ENCODE data around the gene HHIPL1. TPM values are rescaled to one million over a fixed set of nuclear protein-coding genes. Genes with fewer than 3 reads are reported as not detected.

Gene HHIPL1
- total and polyA plus RNA-seq, 5 donors, result 0.75 to 3.4 (median 2.0) TPM

DNA sequence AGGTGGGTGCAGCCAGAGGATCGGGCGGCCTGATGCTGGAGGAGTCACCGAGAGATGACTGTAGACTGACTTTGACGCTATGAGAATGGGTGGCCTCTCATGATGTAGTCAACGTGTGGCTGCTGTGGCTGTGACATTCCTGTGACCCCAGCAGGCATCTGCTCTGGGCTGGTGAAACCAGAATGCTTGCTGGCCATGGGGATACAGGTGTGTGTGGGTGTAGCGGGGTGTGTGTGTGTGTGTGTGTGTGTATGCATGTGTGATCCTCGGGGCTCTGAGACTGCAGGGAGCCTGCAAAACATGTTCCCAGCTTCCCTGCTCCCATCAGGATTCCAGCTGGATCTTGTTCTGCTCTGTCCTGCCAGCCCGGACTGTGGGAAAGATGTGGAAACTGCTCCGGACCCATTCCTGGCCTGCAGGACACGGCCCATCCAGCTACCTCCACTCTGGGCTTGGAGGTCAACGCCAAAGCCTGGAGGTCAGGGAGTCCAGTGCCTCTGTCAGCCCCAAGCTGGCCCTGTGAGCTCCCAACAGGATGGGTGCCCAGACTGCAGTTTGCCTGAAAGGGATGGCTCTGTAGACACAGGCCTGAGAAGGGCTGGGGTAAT, 18.8 kb upstream of the HHIPL1 start:
- Histone ChIP-seq H3K27ac (ENCODE audit: low read length) (no peak overlapping the region), H3K9me3 (ENCODE audit: control insufficient read depth, low read length) (no peaks in the 10 kb centered on the region), H3K27me3 (ENCODE audit: control insufficient read depth, insufficient read depth) (no peaks in the 10 kb centered on the region), H3K4me1 (ENCODE audit: control insufficient read depth, insufficient read depth, low read length) (no peaks in the 10 kb centered on the region), H3K4me3 (ENCODE audit: low read length) (no peak overlapping the region)
- intact Hi-C loops (cut with DNase I), result loop anchor here in 2 of 4 donors (5.0 kb wide), 2 partner anchors 64 to 109 kb away; no protein-coding TSS in a partner anchor
- 76% methylated on average over 11 of the region's 11 CpGs for WGBS
- ATAC-seq (no peak), DNase-seq (no peak)

DNA sequence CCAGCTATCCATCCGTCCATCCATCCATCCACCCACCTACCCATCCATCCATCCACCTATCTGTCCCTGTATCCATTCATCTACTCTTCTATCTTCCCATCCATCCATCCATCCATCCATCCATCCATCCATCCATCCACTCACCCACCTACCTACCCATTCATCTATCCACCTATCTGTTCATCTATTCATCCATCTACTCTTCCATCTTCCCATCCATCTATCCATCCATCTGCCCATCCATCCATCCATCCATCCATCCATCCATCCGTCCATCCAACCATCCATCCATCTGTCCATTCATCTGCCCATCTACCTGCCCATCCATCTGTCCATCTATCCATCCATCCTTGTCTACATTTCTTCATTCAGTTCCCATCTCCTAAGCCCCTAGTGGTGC, 17.8 kb upstream of the HHIPL1 start:
- Histone ChIP-seq H3K4me3 (ENCODE audit: low read length) (no peak overlapping the region), H3K27me3 (ENCODE audit: control insufficient read depth, insufficient read depth) (no peaks in the 10 kb centered on the region), H3K4me1 (ENCODE audit: control insufficient read depth, insufficient read depth, low read length) (no peaks in the 10 kb centered on the region), H3K27ac (ENCODE audit: low read length) (no peak overlapping the region), H3K9me3 (ENCODE audit: control insufficient read depth, low read length) (no peaks in the 10 kb centered on the region)
- ATAC-seq, result no peak
- 93% methylated on average over 2 of the region's 2 CpGs for WGBS
- intact Hi-C loops (cut with DNase I), result loop anchor here in 2 of 4 donors (5.0 kb wide), 2 partner anchors 65 to 110 kb away; no protein-coding TSS in a partner anchor
- DNase-seq, result no peak

DNA sequence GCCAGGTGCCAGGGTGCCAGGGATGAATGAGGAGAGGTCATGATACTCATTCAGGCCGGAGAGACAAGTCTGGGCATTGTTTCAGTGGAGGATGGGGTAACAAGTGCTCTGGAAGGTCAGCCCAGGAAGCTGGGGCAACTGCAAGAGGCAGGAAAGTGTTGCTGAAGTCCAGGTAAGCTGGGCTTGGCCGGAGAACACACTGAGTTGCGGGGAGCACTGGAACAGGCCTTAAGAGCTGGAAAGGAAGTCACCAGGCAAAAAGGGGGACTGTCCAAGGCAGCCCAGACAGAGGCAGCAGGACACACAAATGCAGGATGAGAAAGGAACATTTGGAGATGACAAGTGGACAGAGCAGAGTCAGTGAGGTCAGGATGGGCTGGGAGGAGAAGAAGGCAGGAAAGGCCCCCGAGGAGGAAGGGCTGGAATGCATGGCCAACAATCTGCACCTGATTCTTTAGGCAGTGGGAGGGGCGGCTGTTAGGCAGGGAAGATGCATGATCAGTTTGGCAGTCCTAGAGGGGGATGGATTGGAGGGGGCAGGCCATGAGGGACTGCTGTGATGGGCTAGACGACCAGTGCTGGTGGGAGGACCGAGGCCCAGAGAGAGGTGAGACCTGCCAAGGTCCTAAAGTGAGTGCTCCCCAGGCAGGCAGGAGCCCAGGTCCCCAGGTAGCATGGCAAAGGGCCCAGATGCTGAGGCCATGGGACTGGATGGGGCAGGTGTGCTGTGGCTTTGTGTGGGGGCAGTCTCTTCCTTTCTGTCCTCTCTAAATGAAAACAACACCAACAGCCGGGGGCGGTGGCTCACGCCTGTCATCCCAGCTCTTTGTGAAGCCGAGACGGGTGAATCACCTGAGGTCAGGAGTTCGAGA, 17.2 kb upstream of the HHIPL1 start:
- no peak for ATAC-seq
- no peak for DNase-seq
- Histone ChIP-seq H3K9me3 (ENCODE audit: control insufficient read depth, low read length) (no peaks in the 10 kb centered on the region), H3K4me1 (ENCODE audit: control insufficient read depth, insufficient read depth, low read length) (no peaks in the 10 kb centered on the region), H3K4me3 (ENCODE audit: low read length) (no peak overlapping the region), H3K27ac (ENCODE audit: low read length) (no peak overlapping the region), H3K27me3 (ENCODE audit: control insufficient read depth, insufficient read depth) (no peaks in the 10 kb centered on the region)
- 85% methylated on average over 13 of the region's 13 CpGs for WGBS
- intact Hi-C loops (cut with DNase I), result loop anchor here (2.0 to 5.0 kb wide), 3 partner anchors 65 to 110 kb away; no protein-coding TSS in a partner anchor

DNA sequence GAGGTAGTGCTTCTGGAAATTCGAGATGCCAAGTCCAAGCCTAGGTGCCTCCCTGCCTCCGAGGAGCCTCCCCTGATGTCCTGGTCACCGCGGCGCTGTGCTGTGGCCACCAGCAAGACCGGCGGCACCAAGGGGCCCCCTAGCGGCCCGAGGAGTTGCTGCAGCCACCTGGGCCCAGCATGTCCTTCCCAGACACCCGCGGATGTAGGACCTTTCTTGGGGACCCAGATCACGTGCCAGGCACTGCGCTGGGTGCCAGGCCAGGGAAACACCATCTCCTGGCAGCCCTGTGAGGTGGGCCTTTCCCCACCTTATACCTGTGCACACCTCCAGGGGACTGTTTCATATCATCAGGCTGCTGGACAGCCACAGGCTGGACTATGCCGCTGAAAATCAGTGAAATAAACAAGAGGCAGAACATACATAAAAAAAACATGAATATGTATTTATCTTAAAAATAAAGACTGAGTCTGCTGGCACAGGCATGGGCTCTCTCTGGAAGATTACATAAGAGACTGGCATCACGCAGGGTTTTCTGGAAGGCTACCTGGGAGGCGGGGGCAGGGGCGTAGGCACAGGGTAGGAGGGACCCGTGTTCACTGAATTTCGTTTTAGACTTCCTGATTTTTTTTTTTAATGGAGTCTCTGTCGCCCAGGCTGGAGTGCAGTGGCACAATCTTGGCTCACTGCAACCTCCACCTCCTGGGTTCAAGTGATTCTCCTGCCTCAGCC, 15.9 kb upstream of the HHIPL1 start:
- no peak overlapping the region for H3K4me3 ChIP-seq (ENCODE audit: low read length)
- intact Hi-C loops (cut with DNase I), result loop anchor here (2.0 to 5.0 kb wide), 3 partner anchors 67 to 112 kb away; no protein-coding TSS in a partner anchor
- 24% methylated on average over 20 of the region's 20 CpGs for WGBS
- DNase-seq (peak; percentile 80 to 92 (median 92)), ATAC-seq (peak; percentile 88 to 90)
- H3K9me3 ChIP-seq (ENCODE audit: control insufficient read depth, low read length), result no peaks in the 10 kb centered on the region
- H3K27me3 ChIP-seq (ENCODE audit: control insufficient read depth, insufficient read depth), result no peaks in the 10 kb centered on the region
- H3K4me1 ChIP-seq (ENCODE audit: control insufficient read depth, insufficient read depth, low read length), result no peaks in the 10 kb centered on the region
- no peak overlapping the region for H3K27ac ChIP-seq (ENCODE audit: low read length)

DNA sequence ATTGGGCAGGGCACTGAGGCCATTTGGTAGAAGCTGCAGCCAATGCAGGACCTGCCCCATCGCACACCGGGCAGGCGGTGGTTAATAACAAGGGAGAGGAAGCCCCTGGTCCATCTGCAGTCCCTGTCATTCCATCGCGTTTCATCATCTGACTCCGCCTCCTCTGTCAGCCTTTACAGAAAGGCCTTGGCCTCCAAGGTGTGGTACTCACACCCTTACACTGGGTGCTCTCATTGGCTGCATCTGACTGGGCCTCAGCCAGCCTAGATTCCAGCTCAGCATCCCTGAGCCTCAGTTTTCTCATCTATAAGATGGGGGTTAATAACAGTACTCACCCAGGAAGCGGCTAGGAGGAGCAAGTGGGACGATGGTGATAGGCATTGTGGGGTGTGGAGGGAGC, 14.7 kb upstream of the HHIPL1 start:
- DNase-seq (peak in 1 of 3 donors; percentile 9), ATAC-seq (no peak)
- H3K4me3 ChIP-seq (ENCODE audit: low read length), result no peak overlapping the region
- intact Hi-C loops (cut with DNase I), result no loop called here
- no peaks in the 10 kb centered on the region for H3K27me3 ChIP-seq (ENCODE audit: control insufficient read depth, insufficient read depth)
- no peaks in the 10 kb centered on the region for H3K4me1 ChIP-seq (ENCODE audit: control insufficient read depth, insufficient read depth, low read length)
- no peaks in the 10 kb centered on the region for H3K9me3 ChIP-seq (ENCODE audit: control insufficient read depth, low read length)
- 67% methylated on average over 8 of the region's 8 CpGs for WGBS
- H3K27ac ChIP-seq (ENCODE audit: low read length), result no peak overlapping the region

DNA sequence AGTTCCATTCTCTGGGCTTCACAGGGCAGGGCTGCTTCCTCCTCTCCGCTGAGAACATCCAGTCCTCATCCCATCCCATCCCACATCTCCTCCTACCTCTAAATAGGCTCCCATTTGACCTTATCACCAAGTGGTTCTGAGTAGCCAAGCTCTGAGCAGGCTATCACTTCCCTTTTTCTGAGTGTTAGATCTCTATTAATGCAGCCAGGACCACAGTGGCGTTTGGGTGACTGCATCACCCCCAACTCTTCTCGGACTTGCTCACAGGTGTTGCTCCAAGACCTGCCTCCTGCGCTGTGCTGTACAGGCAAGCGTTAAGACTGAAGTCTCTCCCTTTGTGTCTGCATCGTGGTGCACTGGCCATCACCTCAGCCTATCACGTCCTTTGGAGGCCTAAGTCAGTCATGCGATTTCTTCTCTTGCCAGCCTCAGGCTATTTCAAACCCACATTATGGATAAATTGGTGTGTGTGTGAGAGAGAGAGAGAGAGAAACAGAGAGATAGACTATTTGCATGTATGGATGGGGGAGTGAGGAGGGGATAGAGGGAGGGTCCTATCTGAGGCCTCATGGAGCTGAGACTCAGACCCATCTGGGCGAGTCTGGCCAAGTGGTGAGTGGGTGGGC, 12.4 kb upstream of the HHIPL1 start:
- Histone ChIP-seq H3K27ac (ENCODE audit: low read length) (no peak overlapping the region), H3K4me3 (ENCODE audit: low read length) (no peak overlapping the region), H3K9me3 (ENCODE audit: control insufficient read depth, low read length) (no peaks in the 10 kb centered on the region), H3K27me3 (ENCODE audit: control insufficient read depth, insufficient read depth) (no peaks in the 10 kb centered on the region), H3K4me1 (ENCODE audit: control insufficient read depth, insufficient read depth, low read length) (no peaks in the 10 kb centered on the region)
- WGBS, result 93% methylated on average over 9 of the region's 9 CpGs
- intact Hi-C loops (cut with DNase I), result no loop called here
- DNase-seq, result peak in 1 of 3 donors; percentile 5
- no peak for ATAC-seq

DNA sequence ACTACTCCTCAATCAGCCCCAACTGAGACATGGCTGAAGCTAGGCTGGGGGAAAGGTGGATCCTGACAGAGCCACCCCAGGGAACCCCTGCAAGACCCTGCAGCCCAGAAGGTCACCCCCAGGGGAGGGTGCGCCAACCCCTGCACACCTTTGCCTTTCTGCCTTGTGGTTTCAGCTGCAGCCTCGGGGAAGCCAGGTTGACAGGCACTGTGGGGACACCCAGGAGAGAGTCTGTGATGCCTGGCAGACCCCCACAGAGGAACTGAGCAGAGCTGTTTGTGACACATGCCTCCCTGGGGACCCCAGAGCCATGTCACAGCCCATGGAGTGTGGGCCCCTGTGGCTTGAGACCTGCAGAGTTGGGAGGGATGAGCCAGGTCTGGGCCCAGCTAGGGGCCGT, 11.8 kb upstream of the HHIPL1 start:
- no peak for ATAC-seq
- Histone ChIP-seq H3K4me1 (ENCODE audit: control insufficient read depth, insufficient read depth, low read length) (no peaks in the 10 kb centered on the region), H3K27ac (ENCODE audit: low read length) (no peak overlapping the region), H3K27me3 (ENCODE audit: control insufficient read depth, insufficient read depth) (no peaks in the 10 kb centered on the region), H3K9me3 (ENCODE audit: control insufficient read depth, low read length) (no peaks in the 10 kb centered on the region), H3K4me3 (ENCODE audit: low read length) (no peak overlapping the region)
- DNase-seq, result peak in 1 of 3 donors; percentile 32
- 92% methylated on average over 3 of the region's 3 CpGs for WGBS
- intact Hi-C loops (cut with DNase I), result no loop called here

DNA sequence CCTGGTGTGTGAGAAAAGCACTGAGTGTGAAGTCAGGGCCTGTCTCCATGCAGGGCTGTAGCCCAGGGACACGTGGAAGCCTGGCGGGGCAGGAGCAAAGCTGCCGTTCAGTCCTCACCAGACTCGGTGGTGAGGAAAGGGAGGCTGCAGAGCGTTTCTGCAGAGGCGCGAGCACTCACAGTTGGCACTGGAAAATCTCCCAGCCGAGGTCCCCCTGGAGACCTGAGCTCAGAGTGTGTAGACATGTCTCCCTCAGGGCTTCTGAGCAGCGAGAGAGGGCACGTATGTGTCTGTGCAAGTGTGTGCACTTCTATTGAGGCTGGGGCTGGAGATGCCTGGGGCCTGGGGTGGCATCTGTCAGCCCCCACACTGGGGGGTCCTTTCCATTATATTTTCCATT, 11.0 kb upstream of the HHIPL1 start:
- DNase-seq (peak in 1 of 3 donors; percentile 36), ATAC-seq (no peak)
- Histone ChIP-seq H3K9me3 (ENCODE audit: control insufficient read depth, low read length) (no peaks in the 10 kb centered on the region), H3K4me3 (ENCODE audit: low read length) (no peak overlapping the region), H3K27ac (ENCODE audit: low read length) (no peak overlapping the region), H3K4me1 (ENCODE audit: control insufficient read depth, insufficient read depth, low read length) (no peaks in the 10 kb centered on the region), H3K27me3 (ENCODE audit: control insufficient read depth, insufficient read depth) (no peaks in the 10 kb centered on the region)
- intact Hi-C loops (cut with DNase I), result no loop called here
- WGBS, result 82% methylated on average over 10 of the region's 10 CpGs

DNA sequence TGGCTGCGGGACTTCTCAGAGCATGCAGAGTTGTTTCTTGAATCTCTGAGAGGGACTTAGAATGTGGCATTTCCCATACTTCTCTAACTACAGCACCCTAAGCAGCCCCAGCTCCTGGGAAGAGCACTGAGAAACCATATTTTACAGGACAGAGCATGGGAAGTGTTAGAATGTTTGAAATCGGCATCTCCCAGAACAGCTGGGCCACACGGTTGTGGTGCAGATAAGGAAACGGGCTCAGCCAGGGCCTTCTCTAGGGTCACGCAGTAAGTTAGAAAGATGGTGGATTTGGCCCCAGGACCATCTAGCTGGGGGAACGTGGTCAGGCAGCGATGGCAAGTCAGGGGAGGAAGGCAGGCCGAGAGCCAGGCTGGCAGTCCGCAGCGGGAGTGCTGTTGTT, 10.5 kb upstream of the HHIPL1 start:
- Histone ChIP-seq H3K27me3 (ENCODE audit: control insufficient read depth, insufficient read depth) (no peaks in the 10 kb centered on the region), H3K4me1 (ENCODE audit: control insufficient read depth, insufficient read depth, low read length) (no peaks in the 10 kb centered on the region), H3K4me3 (ENCODE audit: low read length) (no peak overlapping the region), H3K27ac (ENCODE audit: low read length) (no peak overlapping the region), H3K9me3 (ENCODE audit: control insufficient read depth, low read length) (no peaks in the 10 kb centered on the region)
- intact Hi-C loops (cut with DNase I), result no loop called here
- WGBS, result 65% methylated on average over 10 of the region's 10 CpGs
- ATAC-seq (no peak), DNase-seq (peak in 1 of 3 donors; percentile 27)

DNA sequence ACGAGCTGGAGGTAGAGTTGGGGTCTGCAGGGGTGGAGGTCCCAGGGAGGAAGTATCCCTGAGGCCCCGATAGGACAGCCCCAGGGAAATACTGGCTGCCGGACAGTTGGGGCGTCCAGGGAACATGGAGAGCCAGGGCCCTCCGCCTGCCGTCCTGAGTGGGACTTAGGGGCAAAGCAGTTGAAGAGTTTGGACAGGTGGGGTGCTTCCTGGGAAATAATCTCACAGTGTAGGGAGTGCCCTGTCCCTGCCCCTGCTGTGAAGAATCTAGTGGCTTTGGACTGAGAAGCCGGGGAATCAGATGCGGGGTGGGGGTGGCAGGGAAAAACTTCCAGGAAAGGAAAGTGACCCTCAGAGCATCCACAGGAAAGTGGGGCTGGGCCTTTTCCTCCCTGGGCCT, 9.8 kb upstream of the HHIPL1 start:
- intact Hi-C loops (cut with DNase I), result no loop called here
- ATAC-seq, result no peak
- no peak overlapping the region for H3K4me3 ChIP-seq (ENCODE audit: low read length)
- H3K27me3 ChIP-seq (ENCODE audit: control insufficient read depth, insufficient read depth), result no peaks in the 10 kb centered on the region
- H3K4me1 ChIP-seq (ENCODE audit: control insufficient read depth, insufficient read depth, low read length), result no peaks in the 10 kb centered on the region
- no peak overlapping the region for H3K27ac ChIP-seq (ENCODE audit: low read length)
- DNase-seq, result peak in 1 of 3 donors; percentile 49
- 85% methylated on average over 8 of the region's 8 CpGs for WGBS
- H3K9me3 ChIP-seq (ENCODE audit: control insufficient read depth, low read length), result no peaks in the 10 kb centered on the region

Measured in right cardiac atrium (tissue), 5 donors.